Measurements from ENCODE around the gene LYZL1.
"Not testable (repeated sequence)": the region's sequence is repeated elsewhere in the genome, so short reads cannot be mapped to it uniquely, and the experiment has no call there.

Gene LYZL1

GRCh38 chr10:29259498-29259897, 29.4 kb upstream of the LYZL1 start:
- no peak for FAIRE-seq
- no peak for DNase-seq (ENCODE audit: insufficient read length, low spot score)

- no peak for FAIRE-seq
- no peak for DNase-seq (ENCODE audit: insufficient read length, low spot score)
Observed at GRCh38 chr10:29263506-29263905, 25.4 kb upstream of the LYZL1 start.

GRCh38 chr10:29265210-29265768, 23.6 kb upstream of the LYZL1 start:
- DNase-seq (ENCODE audit: insufficient read length, low spot score) (no peak), FAIRE-seq (no peak)

GRCh38 chr10:29266641-29267040, 22.2 kb upstream of the LYZL1 start:
- FAIRE-seq (no peak), DNase-seq (ENCODE audit: insufficient read length, low spot score) (no peak)

- DNase-seq (ENCODE audit: insufficient read length, low spot score) = no peak
- no peak for FAIRE-seq
Observed at GRCh38 chr10:29268011-29268410, 20.9 kb upstream of the LYZL1 start.

GRCh38 chr10:29269486-29269885, 19.4 kb upstream of the LYZL1 start:
- FAIRE-seq = no peak
- DNase-seq (ENCODE audit: insufficient read length, low spot score) = no peak

- no peak for FAIRE-seq
- DNase-seq (ENCODE audit: insufficient read length, low spot score) = no peak
Observed at GRCh38 chr10:29270883-29271282, 18.0 kb upstream of the LYZL1 start.

GRCh38 chr10:29271877-29272276, 17.0 kb upstream of the LYZL1 start:
- DNase-seq (ENCODE audit: insufficient read length, low spot score) = no peak
- no peak for FAIRE-seq

GRCh38 chr10:29273478-29273877, 15.4 kb upstream of the LYZL1 start:
- FAIRE-seq (no peak), DNase-seq (ENCODE audit: insufficient read length, low spot score) (no peak)

- no peak for DNase-seq (ENCODE audit: insufficient read length, low spot score)
- no peak for FAIRE-seq
Observed at GRCh38 chr10:29276251-29276850, 12.5 kb upstream of the LYZL1 start.

- DNase-seq (ENCODE audit: insufficient read length, low spot score) (no peak), FAIRE-seq (no peak)
Observed at GRCh38 chr10:29277296-29277695, 11.6 kb upstream of the LYZL1 start.

GRCh38 chr10:29279779-29280487, 8.9 kb upstream of the LYZL1 start:
- no peak for DNase-seq (ENCODE audit: insufficient read length, low spot score)
- no peak for FAIRE-seq

GRCh38 chr10:29280488-29280840, 8.4 kb upstream of the LYZL1 start:
- FAIRE-seq (no peak), DNase-seq (ENCODE audit: insufficient read length, low spot score) (no peak)

- no peak for DNase-seq (ENCODE audit: insufficient read length, low spot score)
- no peak for FAIRE-seq
Observed at GRCh38 chr10:29285624-29286051, 3.2 kb upstream of the LYZL1 start.

- FAIRE-seq (no peak), DNase-seq (ENCODE audit: insufficient read length, low spot score) (no peak)
Observed at GRCh38 chr10:29287635-29288034, 1.2 kb upstream of the LYZL1 start.

- FAIRE-seq; DNase-seq (ENCODE audit: insufficient read length, low spot score): not testable (repeated sequence)
Observed at GRCh38 chr10:29291561-29291960, 2.7 kb downstream of the LYZL1 start.

- FAIRE-seq; DNase-seq (ENCODE audit: insufficient read length, low spot score): not testable (repeated sequence)
Observed at GRCh38 chr10:29292406-29292805, 3.5 kb downstream of the LYZL1 start.

GRCh38 chr10:29295813-29296212, 6.9 kb downstream of the LYZL1 start:
- FAIRE-seq (no peak), DNase-seq (ENCODE audit: insufficient read length, low spot score) (no peak)

GRCh38 chr10:29297678-29298077, 8.8 kb downstream of the LYZL1 start:
- FAIRE-seq (no peak), DNase-seq (ENCODE audit: insufficient read length, low spot score) (no peak)

- FAIRE-seq (no peak), DNase-seq (ENCODE audit: insufficient read length, low spot score) (no peak)
Observed at GRCh38 chr10:29301359-29301910, 12.6 kb downstream of the LYZL1 start.

GRCh38 chr10:29302499-29302898, 13.6 kb downstream of the LYZL1 start:
- DNase-seq (ENCODE audit: insufficient read length, low spot score) (no peak), FAIRE-seq (no peak)

All from HTR-8/SVneo (cell line).